T-helper 1 cell treated with Interleukin-12 subunit alpha and Interleukin-12 subunit beta and Interleukin-4 antibody, amounts not matched to agents 30 ng/mL and 1 ng/mL, for 36 hours (primary cell): ENCODE results near the gene SLC22A14. TPM values are rescaled to one million over a fixed set of nuclear protein-coding genes. Genes with fewer than 3 reads are reported as not detected.

Experiments
- total RNA-seq: library from RNA; stranded (reverse); gene quantifications from 2 replicates; pipeline ENCODE4 v1.2.3, GENCODE V29; 2022

Gene SLC22A14
- total RNA-seq, 1 donor from 2014 or later = not detected

Other genes starting within 250 kb of the SLC22A14 start
- 1.0 and 3.9 TPM in 2 replicates for gene DLEC1, start 243.1 kb upstream of the SLC22A14 start, total RNA-seq
- 78.4 and 85.8 TPM in 2 replicates for gene ACAA1, start 145.2 kb upstream of the SLC22A14 start, total RNA-seq
- 74.7 and 77.2 TPM in 2 replicates for gene MYD88, start 143.6 kb upstream of the SLC22A14 start, total RNA-seq
- 50.7 and 51.8 TPM in 2 replicates for gene OXSR1, start 116.8 kb upstream of the SLC22A14 start, total RNA-seq
- gene SLC22A13, start 16.5 kb upstream of the SLC22A14 start, total RNA-seq = 0.71 and 0.78 TPM in 2 replicates
- 3.5 and 5.0 TPM in 2 replicates for gene XYLB, start 64.5 kb downstream of the SLC22A14 start, total RNA-seq
- gene ACVR2B, start 171.6 kb downstream of the SLC22A14 start, total RNA-seq = 6.4 and 7.5 TPM in 2 replicates
- 23.5 and 25.8 TPM in 2 replicates for gene EXOG, start 214.0 kb downstream of the SLC22A14 start, total RNA-seq